ENCODE measurements around the gene FBXL16.

FBXL16 gene

DNA sequence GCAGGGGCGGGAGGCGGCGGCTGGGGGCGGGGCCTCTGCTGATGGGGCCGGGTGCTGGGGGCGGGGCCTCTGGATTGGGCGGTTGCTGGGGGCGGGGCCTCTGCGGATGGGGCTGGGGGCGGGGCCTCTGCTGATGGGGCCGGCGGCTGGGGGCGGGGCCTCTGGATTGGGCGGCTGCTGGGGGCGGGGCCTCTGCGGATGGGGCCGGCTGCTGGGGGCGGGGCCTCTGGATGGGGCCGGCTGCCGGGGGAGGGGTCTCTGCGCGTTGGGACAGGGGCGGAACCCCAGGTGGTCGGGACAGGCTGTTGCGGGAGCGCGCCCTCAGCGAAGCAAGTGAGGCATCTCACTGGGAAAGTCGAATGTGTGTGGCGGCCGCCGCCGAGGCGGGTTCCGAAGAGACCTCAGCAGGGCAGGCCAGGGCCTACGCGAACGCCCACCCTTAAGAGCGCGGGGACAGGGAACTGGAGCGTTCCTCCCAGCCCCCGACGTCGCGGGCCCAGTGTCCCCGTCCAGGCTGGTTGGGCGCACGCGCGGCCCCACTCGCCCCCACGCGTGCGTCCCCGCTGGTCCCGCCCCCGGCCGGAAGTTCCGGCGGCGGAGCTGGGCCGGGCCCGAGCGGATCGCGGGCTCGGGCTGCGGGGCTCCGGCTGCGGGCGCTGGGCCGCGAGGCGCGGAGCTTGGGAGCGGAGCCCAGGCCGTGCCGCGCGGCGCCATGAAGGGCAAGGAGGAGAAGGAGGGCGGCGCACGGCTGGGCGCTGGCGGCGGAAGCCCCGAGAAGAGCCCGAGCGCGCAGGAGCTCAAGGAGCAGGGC is 25.6 kb downstream of the FBXL16 start, which contains the start of gene STUB1 (continued):
- TF ChIP-seq, protein P1, sequence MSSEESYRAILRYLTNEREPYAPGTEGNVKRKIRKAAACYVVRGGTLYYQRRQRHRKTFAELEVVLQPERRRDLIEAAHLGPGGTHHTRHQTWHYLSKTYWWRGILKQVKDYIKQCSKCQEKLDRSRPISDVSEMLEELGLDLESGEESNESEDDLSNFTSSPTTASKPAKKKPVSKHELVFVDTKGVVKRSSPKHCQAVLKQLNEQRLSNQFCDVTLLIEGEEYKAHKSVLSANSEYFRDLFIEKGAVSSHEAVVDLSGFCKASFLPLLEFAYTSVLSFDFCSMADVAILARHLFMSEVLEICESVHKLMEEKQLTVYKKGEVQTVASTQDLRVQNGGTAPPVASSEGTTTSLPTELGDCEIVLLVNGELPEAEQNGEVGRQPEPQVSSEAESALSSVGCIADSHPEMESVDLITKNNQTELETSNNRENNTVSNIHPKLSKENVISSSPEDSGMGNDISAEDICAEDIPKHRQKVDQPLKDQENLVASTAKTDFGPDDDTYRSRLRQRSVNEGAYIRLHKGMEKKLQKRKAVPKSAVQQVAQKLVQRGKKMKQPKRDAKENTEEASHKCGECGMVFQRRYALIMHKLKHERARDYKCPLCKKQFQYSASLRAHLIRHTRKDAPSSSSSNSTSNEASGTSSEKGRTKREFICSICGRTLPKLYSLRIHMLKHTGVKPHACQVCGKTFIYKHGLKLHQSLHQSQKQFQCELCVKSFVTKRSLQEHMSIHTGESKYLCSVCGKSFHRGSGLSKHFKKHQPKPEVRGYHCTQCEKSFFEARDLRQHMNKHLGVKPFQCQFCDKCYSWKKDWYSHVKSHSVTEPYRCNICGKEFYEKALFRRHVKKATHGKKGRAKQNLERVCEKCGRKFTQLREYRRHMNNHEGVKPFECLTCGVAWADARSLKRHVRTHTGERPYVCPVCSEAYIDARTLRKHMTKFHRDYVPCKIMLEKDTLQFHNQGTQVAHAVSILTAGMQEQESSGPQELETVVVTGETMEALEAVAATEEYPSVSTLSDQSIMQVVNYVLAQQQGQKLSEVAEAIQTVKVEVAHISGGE (tag by site-specific recombination; conservative IDR thresholded peaks at IDR 0.05; ENCODE audit: low read depth), result peak; percentile 69
- TF ChIP-seq ZFHX2 (tag by site-specific recombination; conservative IDR thresholded peaks at IDR 0.05), result peak; percentile 89
- TF ChIP-seq BCL11B (tag by site-specific recombination; IDR thresholded peaks at IDR 0.05; ENCODE audit: low read depth), result peak; percentile 53; the same call in 1 of the 2 replicates
- no peak for TF ChIP-seq MZF1 (tag by site-specific recombination; IDR thresholded peaks at IDR 0.05; ENCODE audit: borderline replicate concordance)
- no peak for TF ChIP-seq ZNF223 (tag by site-specific recombination; IDR thresholded peaks at IDR 0.05)
- TF ChIP-seq, protein P2, sequence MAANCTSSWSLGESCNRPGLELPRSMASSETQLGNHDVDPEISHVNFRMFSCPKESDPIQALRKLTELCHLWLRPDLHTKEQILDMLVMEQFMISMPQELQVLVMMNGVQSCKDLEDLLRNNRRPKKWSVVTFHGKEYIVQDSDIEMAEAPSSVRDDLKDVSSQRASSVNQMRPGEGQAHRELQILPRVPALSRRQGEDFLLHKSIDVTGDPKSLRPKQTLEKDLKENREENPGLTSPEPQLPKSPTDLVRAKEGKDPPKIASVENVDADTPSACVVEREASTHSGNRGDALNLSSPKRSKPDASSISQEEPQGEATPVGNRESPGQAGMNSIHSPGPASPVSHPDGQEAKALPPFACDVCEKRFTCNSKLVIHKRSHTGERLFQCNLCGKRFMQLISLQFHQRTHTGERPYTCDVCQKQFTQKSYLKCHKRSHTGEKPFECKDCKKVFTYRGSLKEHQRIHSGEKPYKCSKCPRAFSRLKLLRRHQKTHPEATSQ (tag by site-specific recombination; IDR thresholded peaks at IDR 0.05), result peak; percentile 91
- TF ChIP-seq GLIS1 (tag by site-specific recombination; IDR thresholded peaks at IDR 0.05), result peak; percentile 53; the same call in 1 of the 2 replicates
- TF ChIP-seq, protein P3, sequence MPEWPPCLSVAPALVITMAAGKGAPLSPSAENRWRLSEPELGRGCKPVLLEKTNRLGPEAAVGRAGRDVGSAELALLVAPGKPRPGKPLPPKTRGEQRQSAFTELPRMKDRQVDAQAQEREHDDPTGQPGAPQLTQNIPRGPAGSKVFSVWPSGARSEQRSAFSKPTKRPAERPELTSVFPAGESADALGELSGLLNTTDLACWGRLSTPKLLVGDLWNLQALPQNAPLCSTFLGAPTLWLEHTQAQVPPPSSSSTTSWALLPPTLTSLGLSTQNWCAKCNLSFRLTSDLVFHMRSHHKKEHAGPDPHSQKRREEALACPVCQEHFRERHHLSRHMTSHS (tag by site-specific recombination; IDR thresholded peaks at IDR 0.05), result no peak
- TF ChIP-seq KLF1 (tag by site-specific recombination; IDR thresholded peaks at IDR 0.05), result peak; percentile 64
- TF ChIP-seq, protein P4, sequence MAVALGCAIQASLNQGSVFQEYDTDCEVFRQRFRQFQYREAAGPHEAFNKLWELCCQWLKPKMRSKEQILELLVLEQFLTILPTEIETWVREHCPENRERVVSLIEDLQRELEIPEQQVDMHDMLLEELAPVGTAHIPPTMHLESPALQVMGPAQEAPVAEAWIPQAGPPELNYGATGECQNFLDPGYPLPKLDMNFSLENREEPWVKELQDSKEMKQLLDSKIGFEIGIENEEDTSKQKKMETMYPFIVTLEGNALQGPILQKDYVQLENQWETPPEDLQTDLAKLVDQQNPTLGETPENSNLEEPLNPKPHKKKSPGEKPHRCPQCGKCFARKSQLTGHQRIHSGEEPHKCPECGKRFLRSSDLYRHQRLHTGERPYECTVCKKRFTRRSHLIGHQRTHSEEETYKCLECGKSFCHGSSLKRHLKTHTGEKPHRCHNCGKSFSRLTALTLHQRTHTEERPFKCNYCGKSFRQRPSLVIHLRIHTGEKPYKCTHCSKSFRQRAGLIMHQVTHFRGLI (tag by site-specific recombination; IDR thresholded peaks at IDR 0.05), result peak; percentile 95
- TF ChIP-seq, protein P5, sequence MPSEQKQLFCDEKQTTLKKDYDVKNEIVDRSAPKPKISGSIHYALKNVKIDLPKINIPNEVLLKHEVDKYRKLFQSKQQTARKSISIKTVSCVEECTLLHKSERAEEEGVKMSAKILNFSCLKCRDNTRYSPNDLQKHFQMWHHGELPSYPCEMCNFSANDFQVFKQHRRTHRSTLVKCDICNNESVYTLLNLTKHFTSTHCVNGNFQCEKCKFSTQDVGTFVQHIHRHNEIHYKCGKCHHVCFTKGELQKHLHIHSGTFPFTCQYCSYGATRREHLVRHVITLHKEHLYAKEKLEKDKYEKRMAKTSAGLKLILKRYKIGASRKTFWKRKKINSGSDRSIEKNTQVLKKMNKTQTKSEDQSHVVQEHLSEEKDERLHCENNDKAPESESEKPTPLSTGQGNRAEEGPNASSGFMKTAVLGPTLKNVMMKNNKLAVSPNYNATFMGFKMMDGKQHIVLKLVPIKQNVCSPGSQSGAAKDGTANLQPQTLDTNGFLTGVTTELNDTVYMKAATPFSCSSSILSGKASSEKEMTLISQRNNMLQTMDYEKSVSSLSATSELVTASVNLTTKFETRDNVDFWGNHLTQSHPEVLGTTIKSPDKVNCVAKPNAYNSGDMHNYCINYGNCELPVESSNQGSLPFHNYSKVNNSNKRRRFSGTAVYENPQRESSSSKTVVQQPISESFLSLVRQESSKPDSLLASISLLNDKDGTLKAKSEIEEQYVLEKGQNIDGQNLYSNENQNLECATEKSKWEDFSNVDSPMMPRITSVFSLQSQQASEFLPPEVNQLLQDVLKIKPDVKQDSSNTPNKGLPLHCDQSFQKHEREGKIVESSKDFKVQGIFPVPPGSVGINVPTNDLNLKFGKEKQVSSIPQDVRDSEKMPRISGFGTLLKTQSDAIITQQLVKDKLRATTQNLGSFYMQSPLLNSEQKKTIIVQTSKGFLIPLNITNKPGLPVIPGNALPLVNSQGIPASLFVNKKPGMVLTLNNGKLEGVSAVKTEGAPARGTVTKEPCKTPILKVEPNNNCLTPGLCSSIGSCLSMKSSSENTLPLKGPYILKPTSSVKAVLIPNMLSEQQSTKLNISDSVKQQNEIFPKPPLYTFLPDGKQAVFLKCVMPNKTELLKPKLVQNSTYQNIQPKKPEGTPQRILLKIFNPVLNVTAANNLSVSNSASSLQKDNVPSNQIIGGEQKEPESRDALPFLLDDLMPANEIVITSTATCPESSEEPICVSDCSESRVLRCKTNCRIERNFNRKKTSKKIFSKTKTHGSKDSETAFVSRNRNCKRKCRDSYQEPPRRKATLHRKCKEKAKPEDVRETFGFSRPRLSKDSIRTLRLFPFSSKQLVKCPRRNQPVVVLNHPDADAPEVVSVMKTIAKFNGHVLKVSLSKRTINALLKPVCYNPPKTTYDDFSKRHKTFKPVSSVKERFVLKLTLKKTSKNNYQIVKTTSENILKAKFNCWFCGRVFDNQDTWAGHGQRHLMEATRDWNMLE (tag by site-specific recombination; conservative IDR thresholded peaks at IDR 0.05; ENCODE audit: low read depth), result no peak
- 0 out of 2 replicates have a peak, but pooled peaks have one; percentile 36 for TF ChIP-seq ZBTB48 (tag by site-specific recombination; IDR thresholded peaks at IDR 0.05)
- 0 out of 2 replicates have a peak, but pooled peaks have one; percentile 11 for TF ChIP-seq ZNF501 (tag by site-specific recombination; IDR thresholded peaks at IDR 0.05)
- no peak for TF ChIP-seq ZNF394 (tag by site-specific recombination; IDR thresholded peaks at IDR 0.05; ENCODE audit: borderline replicate concordance)
- TF ChIP-seq ZBTB8A (tag by site-specific recombination; IDR thresholded peaks at IDR 0.05), result peak; percentile 79
- TF ChIP-seq ZNF626 (tag by site-specific recombination; IDR thresholded peaks at IDR 0.05), result no peak
- TF ChIP-seq KLF10 (tag by site-specific recombination; IDR thresholded peaks at IDR 0.05), result peak; percentile 38; the same call in 1 of the 2 replicates
- TF ChIP-seq ZBTB7A (tag by site-specific recombination; IDR thresholded peaks at IDR 0.05; ENCODE audit: low read depth), result peak; percentile 98
- TF ChIP-seq KLF8 (tag by site-specific recombination; IDR thresholded peaks at IDR 0.05), result peak; percentile 70
- TF ChIP-seq ZNF561 (tag by site-specific recombination; IDR thresholded peaks at IDR 0.05; ENCODE audit: borderline replicate concordance), result peak; percentile 93
- no peak for TF ChIP-seq ZNF350 (tag by site-specific recombination; IDR thresholded peaks at IDR 0.05)
- TF ChIP-seq ZFP69B (tag by site-specific recombination; IDR thresholded peaks at IDR 0.05), result peak; percentile 77; the same call in 1 of the 2 replicates
- TF ChIP-seq, protein P6, sequence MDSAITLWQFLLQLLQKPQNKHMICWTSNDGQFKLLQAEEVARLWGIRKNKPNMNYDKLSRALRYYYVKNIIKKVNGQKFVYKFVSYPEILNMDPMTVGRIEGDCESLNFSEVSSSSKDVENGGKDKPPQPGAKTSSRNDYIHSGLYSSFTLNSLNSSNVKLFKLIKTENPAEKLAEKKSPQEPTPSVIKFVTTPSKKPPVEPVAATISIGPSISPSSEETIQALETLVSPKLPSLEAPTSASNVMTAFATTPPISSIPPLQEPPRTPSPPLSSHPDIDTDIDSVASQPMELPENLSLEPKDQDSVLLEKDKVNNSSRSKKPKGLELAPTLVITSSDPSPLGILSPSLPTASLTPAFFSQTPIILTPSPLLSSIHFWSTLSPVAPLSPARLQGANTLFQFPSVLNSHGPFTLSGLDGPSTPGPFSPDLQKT (IDR thresholded peaks at IDR 0.05; ENCODE audit: borderline replicate concordance, low read depth, low read length), result peak; percentile 49; the same call in 1 of the 2 replicates
- TF ChIP-seq YY1 (tag by site-specific recombination; IDR thresholded peaks at IDR 0.05), result no peak

Measured in HEK293 (cell line).